NOMO-1 treated with dmso at 0.1 percent for 144 hours (cell line): ENCODE measurements around the gene CFAP74.
"Not testable (repeated sequence)": the region's sequence is repeated elsewhere in the genome, so short reads cannot be mapped to it uniquely, and the experiment has no call there.

Experiments
- DNase-seq: peaks from one replicate; lab custom pipeline; 2025; ENCODE audit not compliant: unreplicated experiment; lab: John Stamatoyannopoulos, UW

Gene CFAP74

GRCh38 chr1:1937061-1937460 is 66.5 kb downstream of the CFAP74 start:
- DNase-seq: no peak

DNA sequence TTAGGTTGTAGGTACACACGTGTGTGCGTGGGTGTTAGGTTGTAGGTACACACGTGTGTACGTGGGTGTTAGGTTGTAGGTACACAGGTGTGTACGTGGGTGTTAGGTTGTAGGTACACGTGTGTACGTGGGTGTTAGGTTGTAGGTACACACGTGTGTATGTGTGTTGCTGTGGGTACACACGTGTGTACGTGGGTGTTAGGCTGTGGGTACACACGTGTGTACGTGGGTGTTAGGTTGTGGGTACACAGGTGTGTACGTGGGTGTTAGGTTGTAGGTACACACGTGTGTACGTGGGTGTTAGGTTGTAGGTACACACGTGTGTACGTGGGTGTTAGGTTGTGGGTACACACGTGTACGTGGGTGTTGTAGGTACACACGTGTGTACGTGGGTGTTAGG is 68.7 kb downstream of the CFAP74 start:
- not testable (repeated sequence) for DNase-seq

DNA sequence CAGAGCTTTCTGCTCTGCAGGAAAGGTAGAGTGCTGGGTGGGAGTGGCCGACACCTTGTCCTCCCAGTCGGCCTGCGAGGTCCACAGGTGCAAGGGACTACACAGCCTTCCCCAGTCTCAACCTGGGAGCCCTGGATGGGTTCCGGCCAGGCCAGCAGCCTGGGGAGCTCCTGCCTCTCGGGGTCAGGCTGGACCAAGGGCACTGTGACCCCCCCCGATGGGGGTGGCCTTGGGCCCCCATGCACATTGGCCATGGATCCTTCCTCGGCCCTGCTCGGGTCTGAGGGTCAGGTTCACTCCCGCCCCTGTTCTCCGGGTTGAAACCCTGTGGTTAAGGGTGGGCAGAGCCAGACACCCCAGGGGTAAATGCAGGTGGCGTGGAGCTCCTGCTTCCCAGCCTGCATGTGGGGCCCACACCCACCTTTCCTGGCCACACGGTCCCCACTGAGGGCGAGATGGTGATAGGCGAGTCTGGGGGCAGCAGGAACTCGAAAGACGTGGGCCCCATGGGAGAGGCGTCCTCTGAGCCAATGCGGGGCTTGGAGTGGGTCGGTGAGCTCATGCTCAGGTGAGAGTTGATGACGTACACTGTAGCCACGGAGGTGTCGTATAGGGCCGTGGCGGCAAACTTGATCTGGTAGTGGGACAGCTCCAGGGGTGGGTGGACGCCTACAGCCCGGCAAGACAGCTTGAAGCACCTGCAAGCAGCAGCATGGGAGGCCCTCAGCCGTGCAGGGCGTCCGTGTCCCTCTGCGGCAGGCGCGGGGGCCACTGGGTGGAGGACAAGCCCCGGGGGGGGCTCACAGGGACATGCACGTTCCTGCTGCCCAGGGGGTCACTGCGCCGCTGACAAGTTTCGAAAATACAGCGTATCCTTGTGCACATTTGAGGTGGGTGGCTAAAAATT is 73.7 kb downstream of the CFAP74 start:
- DNase-seq: no peak

- no peak for DNase-seq
Measured at GRCh38 chr1:1929102-1929638, 74.4 kb downstream of the CFAP74 start.

DNA sequence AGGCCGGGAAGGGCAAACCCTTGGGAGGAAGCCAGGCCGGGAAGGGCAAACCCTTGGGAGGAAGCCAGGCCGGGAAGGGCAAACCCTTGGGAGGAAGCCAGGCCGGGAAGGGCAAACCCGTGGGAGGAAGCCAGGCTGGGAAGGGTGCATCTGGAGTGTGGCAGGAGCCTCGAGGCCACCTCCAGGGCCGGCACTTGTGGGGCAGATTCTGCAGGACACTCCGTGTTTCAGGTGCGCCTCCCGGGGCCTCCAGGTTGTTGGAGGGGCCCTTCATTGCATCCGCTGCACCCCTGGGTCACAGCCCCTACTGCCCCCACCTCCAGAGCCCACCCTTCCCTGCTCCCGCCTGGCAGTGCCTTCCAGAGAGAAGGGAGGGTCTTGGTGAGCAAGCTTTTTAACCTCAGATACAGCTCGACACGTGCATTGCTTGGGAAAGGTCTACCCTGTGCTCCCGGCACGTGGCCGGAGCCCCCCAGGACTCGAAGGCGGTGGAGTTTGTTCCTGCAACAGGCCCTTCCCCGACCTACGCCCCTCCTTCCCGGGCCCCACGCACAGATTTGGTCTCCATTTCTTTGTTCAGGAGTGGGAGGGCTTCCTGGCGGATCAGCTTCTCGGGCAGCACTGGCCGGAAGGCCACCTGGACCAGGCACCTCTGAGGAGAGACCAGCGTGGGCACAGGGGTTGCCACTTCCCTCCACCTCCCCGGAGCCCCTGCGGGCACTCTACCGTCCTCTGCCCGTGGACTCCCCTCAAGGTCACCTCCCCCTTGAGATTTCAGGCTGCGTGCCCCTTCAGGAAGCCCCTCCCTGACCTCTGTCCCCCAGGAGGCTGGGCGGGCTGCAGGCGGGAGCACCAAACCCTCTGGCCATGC is 75.1 kb downstream of the CFAP74 start:
- DNase-seq: no peak

- no peak for DNase-seq
Measured at GRCh38 chr1:1927751-1928150, 75.8 kb downstream of the CFAP74 start.

DNA sequence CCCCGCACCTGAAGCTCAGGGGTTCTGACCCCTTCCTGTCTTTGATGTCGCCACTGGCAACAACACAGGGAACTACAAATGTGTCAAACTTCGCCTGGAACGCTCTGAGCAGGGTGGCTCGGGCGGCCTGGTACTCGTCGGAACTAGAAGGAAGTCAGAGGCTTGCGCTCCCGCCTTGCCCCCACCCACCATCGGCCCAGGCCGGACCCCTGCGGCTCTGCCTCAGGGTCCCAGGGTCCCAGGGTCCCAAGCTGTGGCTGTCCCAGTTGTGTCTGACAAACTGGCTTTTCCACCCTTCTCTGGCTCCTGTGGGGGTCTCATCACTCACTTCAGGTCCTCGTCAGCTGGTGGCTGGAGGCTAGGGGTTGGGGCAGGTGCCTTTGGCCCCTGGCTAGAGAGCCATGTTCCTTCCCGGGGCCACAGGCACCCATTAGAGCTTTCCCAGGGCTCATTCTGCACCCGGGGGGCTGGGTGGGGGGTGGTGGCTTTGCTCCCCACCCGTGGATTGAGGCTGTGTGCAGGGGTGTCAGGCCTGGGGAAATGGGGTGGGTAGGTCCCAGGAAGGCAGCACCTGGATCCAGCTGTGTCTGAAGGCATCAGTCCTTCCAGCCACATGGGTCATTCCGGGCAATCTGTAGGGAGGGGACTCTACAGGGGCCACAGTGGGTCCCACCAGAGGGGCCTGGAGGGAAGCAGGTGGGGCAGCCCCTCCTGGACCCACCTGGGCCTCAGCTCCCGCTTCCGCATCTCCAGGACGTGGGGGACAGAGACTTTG is 76.5 kb downstream of the CFAP74 start:
- no peak for DNase-seq

DNA sequence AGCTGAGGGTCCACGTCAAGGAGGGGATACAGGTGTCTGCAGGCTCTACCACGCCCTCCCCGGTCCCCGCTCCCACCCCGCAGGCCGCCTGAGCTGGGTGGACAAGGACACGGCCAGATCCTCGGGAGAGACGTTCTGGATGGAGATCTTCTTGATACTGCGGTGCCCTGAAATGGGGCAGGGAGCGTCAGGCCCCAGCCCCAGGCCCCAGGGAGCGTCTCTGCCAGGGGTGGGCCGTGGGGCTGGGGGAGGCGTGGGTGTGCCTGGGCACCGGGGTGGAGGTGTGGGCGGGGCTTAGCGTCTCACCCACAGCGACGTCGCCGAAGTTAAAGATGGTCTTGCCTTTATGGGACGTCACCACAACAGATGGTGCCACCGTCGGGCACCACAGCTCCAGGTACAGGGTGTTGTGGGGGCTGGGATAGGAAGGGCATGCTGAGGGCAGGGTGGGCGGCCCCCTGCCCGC is 77.2 kb downstream of the CFAP74 start:
- DNase-seq: no peak

- DNase-seq: no peak
Measured at GRCh38 chr1:1925437-1926345, 77.9 kb downstream of the CFAP74 start.

DNA sequence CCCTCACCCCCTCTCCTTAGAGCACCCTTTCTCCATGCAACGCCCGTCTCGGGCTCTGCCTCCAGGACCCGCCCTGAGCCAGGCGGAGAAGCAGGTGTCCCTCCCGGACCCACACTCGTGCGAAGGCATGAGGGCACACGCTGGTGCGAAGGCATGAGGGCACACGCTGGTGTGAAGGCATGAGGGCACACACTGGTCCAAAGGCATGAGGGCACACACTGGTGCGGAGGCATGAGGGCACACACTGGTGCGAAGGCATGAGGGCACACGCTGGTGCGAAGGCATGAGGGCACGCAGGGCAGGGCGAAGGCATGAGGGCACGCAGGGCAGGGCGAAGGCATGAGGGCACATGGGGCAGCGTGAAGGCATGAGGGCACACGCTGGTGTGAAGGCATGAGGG is 78.7 kb downstream of the CFAP74 start:
- DNase-seq: no peak

GRCh38 chr1:1924386-1924785 is 79.2 kb downstream of the CFAP74 start:
- no peak for DNase-seq

DNA sequence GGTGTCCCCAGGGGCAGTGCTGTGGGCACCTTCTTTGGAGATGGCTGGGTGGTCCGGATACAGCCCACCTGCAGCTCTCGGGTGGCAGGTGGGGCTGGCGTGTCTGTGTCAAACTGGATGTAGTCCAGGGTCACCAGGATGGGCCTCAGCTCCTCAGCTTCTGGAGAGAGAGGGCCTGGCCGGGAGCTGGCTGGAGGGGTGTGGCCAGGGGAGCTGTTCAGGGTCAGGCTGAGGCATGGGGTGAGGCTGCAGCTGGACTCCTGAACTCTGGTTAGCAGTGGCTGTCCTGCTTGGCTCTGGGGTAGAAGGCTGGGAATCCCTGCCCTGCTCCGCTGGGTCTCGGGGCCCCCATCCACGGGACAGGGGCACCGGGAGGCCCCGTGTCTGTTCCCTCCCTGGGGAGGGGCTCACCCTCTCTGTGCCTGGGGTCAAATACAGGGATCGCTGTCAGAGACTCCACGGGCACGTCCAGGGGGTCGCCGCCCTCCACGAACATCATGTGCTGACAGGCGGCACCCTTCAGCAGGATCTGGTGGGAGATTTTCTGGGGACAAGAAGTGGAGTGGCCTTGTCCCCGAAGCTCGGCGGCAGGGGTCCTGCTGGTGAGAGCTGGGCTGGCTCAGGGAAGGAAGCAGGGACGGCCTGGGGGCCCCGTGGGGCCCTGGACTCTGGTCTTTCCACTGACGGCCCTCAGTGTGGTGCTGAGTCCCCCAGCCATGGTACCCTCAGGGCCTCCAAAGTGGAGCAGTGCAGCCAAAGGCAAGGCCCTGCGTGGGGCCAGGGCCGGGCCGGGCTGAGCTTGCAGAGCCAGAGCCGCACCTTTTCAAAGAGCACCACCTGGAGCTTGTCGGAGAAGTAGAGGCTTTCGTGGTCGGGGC is 80.4 kb downstream of the CFAP74 start:
- no peak for DNase-seq

DNA sequence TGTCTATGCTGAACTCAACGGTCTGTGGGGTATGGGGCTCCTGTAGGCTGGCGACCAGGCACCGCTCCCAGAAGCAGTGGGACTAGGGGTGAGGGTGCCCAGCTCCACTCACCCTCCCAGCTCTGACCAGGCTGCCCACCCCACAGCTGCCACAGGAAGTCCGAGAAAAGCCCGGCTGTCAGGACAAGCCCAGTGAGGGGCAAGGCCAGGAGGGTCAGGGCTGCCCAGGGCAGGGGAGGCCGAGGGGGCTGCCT is 81.0 kb downstream of the CFAP74 start:
- no peak for DNase-seq

GRCh38 chr1:1921901-1922701 is 81.5 kb downstream of the CFAP74 start:
- DNase-seq: no peak

DNA sequence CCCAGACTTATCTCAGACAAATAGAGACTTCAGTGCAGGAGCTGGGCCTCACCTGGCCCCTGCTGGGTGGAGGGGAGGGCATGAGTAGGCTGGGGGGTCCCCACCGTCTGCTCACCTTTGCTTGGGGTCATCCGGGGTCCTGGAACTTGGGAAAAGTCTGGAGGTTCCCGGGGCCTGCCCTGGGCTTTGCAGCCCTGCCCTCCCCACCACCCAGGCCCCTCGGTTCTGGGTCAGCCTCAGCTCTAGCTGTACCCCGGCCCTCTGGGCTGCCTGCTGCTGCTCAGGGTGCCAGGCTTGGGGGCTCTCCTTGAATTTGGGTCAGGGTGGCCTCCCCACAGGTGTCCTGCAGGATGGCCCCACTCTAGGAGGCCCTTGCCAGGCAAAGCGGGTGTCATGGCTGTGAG is 82.1 kb downstream of the CFAP74 start:
- no peak for DNase-seq

GRCh38 chr1:1920608-1921458 is 82.8 kb downstream of the CFAP74 start:
- no peak for DNase-seq

- DNase-seq: no peak
Measured at GRCh38 chr1:1920057-1920607, 83.5 kb downstream of the CFAP74 start.
